ENCODE measurements around the gene ARHGAP28.
"Not testable (repeated sequence)": the region's sequence is repeated elsewhere in the genome, so short reads cannot be mapped to it uniquely, and the experiment has no call there.

Gene ARHGAP28

DNA sequence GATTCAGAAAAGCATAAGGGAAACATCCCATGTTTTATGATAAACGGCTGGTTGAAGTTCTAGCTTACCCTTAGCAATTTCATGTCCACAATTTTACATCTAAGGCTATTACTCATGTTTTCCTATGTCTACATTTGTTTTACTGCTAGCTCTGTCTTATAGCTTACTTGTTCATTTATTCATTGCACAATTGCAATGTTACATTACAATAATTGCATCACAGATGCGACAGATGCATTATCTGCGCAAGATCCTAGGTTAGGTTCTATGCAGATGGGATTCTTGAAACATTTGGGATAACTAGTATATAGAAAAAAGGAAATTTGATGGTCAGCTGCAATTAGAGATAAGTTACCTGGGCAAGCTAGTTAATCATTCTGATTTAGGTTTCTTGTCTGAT is 108.4 kb downstream of the ARHGAP28 start:
- no peaks in the 10 kb centered on the region for H3K36me3 Mint-ChIP-seq
- H3K4me3 Mint-ChIP-seq, result no peak overlapping the region
- H3K27me3 Mint-ChIP-seq, result no peaks in the 10 kb centered on the region
- peaks cover 4% of the 10 kb centered on the region for H3K9me3 Mint-ChIP-seq
- DNase-seq, result no peak
- H3K27ac Mint-ChIP-seq, result no peak overlapping the region
- CTCF ChIA-PET, result no interaction called here
- no peaks in the 10 kb centered on the region for H3K4me1 Mint-ChIP-seq

- Mint-ChIP-seq H3K27me3 (no peaks in the 10 kb centered on the region), H3K27ac (no peak overlapping the region), H3K36me3 (no peaks in the 10 kb centered on the region), H3K4me1 (no peaks in the 10 kb centered on the region), H3K4me3 (no peak overlapping the region), H3K9me3 (peaks cover 3% of the 10 kb centered on the region)
- CTCF ChIA-PET, result no interaction called here
- no peak for DNase-seq
Observed at GRCh38 chr18:6842081-6842480, 112.6 kb downstream of the ARHGAP28 start.

GRCh38 chr18:6843308-6843707 is 113.8 kb downstream of the ARHGAP28 start:
- H3K9me3 Mint-ChIP-seq, result peaks cover 3% of the 10 kb centered on the region

GRCh38 chr18:6845521-6845920 is 116.0 kb downstream of the ARHGAP28 start:
- H3K9me3 Mint-ChIP-seq, H3K27me3 Mint-ChIP-seq, H3K27ac Mint-ChIP-seq, H3K36me3 Mint-ChIP-seq, CTCF ChIA-PET, DNase-seq, H3K4me1 Mint-ChIP-seq, H3K4me3 Mint-ChIP-seq: not testable (repeated sequence)

More at GRCh38 chr18:6843308-6843707, 113.8 kb downstream of the ARHGAP28 start:
- H3K36me3 Mint-ChIP-seq, result no peaks in the 10 kb centered on the region
- no peaks in the 10 kb centered on the region for H3K27me3 Mint-ChIP-seq
- CTCF ChIA-PET, result no interaction called here
- no peak for DNase-seq
- H3K4me1 Mint-ChIP-seq, result no peaks in the 10 kb centered on the region
- no peak overlapping the region for H3K4me3 Mint-ChIP-seq
- H3K27ac Mint-ChIP-seq, result no peak overlapping the region

- CTCF ChIA-PET, result no interaction called here
- H3K9me3 Mint-ChIP-seq, result peaks cover 5% of the 10 kb centered on the region
- H3K27ac Mint-ChIP-seq, result no peak overlapping the region
- H3K4me1 Mint-ChIP-seq, result no peaks in the 10 kb centered on the region
- no peaks in the 10 kb centered on the region for H3K36me3 Mint-ChIP-seq
- no peaks in the 10 kb centered on the region for H3K27me3 Mint-ChIP-seq
- no peak overlapping the region for H3K4me3 Mint-ChIP-seq
- no peak for DNase-seq
Observed at GRCh38 chr18:6850396-6850795, 120.9 kb downstream of the ARHGAP28 start.

DNA sequence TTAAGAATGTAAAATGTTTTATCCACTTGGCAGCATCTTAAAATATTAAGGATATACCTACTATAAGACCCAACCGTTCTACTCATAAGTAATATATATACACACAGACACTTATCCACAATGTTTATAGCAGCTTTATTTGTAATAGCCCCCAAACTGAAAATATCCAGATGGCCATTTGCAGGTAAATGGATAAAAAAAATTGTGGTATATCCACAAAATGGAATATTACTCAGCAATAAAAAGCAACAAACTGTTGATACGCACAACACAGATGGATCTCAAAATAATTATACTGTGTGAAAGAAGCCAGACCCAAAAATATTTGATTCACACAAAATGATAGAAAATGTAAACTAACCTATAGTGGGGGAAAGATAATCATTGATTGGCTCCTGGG is 122.0 kb downstream of the ARHGAP28 start:
- H3K4me3 Mint-ChIP-seq, result no peak overlapping the region
- peaks cover 4% of the 10 kb centered on the region for H3K9me3 Mint-ChIP-seq
- H3K27ac Mint-ChIP-seq, result no peak overlapping the region
- H3K4me1 Mint-ChIP-seq, result no peaks in the 10 kb centered on the region
- CTCF ChIA-PET, result no interaction called here
- H3K27me3 Mint-ChIP-seq, result no peaks in the 10 kb centered on the region
- no peak for DNase-seq
- H3K36me3 Mint-ChIP-seq, result no peaks in the 10 kb centered on the region

- Mint-ChIP-seq H3K36me3 (no peaks in the 10 kb centered on the region), H3K4me1 (no peaks in the 10 kb centered on the region), H3K4me3 (no peak overlapping the region), H3K9me3 (peaks cover 6% of the 10 kb centered on the region), H3K27ac (no peak overlapping the region), H3K27me3 (no peaks in the 10 kb centered on the region)
- CTCF ChIA-PET, result no interaction called here
- no peak for DNase-seq
Observed at GRCh38 chr18:6854811-6855210, 125.3 kb downstream of the ARHGAP28 start.

GRCh38 chr18:6855767-6856166 is 126.3 kb downstream of the ARHGAP28 start:
- H3K36me3 Mint-ChIP-seq, result no peaks in the 10 kb centered on the region
- H3K4me1 Mint-ChIP-seq, result no peaks in the 10 kb centered on the region
- H3K9me3 Mint-ChIP-seq, result peaks cover 6% of the 10 kb centered on the region
- CTCF ChIA-PET, result no interaction called here
- H3K27ac Mint-ChIP-seq, result no peak overlapping the region
- DNase-seq, result no peak
- H3K4me3 Mint-ChIP-seq, result no peak overlapping the region
- H3K27me3 Mint-ChIP-seq, result no peaks in the 10 kb centered on the region

DNA sequence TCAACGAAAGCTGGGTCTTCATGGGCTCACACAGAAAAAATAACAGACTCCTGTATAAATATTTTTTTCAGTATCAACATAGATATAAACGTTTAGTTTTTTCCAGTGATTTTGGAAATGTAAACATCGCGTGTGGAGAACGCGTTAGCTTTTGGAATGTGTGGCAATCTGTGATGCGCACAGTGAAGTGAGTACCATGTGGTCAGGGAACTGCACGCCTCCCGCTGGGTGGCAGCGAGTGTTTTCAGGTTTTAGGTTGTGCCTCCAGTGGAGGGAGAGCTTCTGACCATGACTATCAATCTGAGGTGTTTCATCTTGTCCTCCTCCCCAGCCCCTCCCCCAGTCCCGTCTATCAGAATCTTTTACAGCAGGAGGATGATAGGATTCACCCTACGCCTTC is 127.8 kb downstream of the ARHGAP28 start:
- Mint-ChIP-seq H3K27ac (no peak overlapping the region), H3K27me3 (no peaks in the 10 kb centered on the region), H3K4me1 (no peaks in the 10 kb centered on the region), H3K36me3 (no peaks in the 10 kb centered on the region), H3K9me3 (peaks cover 2% of the 10 kb centered on the region), H3K4me3 (no peak overlapping the region)
- CTCF ChIA-PET, result no interaction called here
- no peak for DNase-seq

- Mint-ChIP-seq H3K36me3 (no peaks in the 10 kb centered on the region), H3K27ac (no peak overlapping the region), H3K4me3 (no peak overlapping the region), H3K4me1 (no peaks in the 10 kb centered on the region), H3K27me3 (no peaks in the 10 kb centered on the region), H3K9me3 (peaks cover 2% of the 10 kb centered on the region)
- CTCF ChIA-PET, result no interaction called here
- no peak for DNase-seq
Observed at GRCh38 chr18:6859676-6860422, 130.3 kb downstream of the ARHGAP28 start.

DNA sequence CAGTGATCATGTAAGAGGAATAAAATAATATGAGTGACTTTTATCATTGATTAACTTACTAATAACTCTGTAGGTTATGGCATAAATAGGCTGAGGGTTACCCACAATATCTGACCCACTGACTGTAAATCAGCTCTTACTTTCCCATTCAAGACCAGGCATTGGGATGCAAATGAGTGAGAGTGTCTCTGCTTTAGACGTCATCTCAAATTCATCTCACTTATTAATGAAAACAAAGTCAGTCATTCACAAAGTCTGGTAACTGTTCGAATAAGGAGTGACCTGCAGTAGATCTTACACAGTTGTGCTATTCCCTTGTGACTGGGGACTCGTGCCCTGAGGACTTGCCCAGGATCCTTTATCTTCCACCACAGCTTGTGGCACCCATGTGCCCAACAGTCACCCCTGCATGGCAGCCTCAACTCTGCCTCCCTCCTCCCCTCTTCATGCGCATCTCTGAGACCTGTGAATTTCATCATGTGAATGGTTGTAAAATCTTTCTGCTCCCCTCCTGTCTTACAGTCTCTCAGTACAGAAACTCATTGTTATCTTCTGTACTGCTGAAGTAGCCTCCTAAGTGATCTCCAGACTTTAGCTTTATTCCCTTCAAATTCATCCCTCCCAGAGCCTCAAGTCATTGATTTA is 131.4 kb downstream of the ARHGAP28 start:
- no peak overlapping the region for H3K27ac Mint-ChIP-seq
- peaks cover 2% of the 10 kb centered on the region for H3K9me3 Mint-ChIP-seq
- no peaks in the 10 kb centered on the region for H3K27me3 Mint-ChIP-seq
- no peak for DNase-seq
- H3K4me3 Mint-ChIP-seq, result no peak overlapping the region
- no peaks in the 10 kb centered on the region for H3K36me3 Mint-ChIP-seq
- CTCF ChIA-PET, result no interaction called here
- no peaks in the 10 kb centered on the region for H3K4me1 Mint-ChIP-seq

DNA sequence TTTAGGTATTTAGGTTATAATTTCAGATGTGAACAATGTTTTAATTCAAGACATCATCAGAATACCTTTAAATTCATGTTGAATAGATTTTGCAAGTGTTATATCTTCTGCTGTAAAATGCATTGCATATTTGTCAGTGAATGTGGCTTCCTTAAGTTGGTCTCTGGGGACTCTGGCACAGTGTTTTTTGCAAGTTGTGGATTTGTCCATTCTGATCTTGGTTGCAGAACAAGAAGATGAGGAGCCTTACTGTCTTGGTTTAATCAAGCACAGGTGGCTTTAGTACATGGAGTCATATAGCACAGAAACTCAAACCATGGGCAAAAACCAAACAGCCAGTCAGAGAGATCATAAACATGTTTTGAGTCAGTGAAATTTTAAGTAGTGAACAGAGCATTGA is 135.7 kb downstream of the ARHGAP28 start:
- no peak overlapping the region for H3K27ac Mint-ChIP-seq
- H3K4me3 Mint-ChIP-seq, result no peak overlapping the region
- no peaks in the 10 kb centered on the region for H3K36me3 Mint-ChIP-seq
- DNase-seq, result no peak
- no peaks in the 10 kb centered on the region for H3K4me1 Mint-ChIP-seq
- no peaks in the 10 kb centered on the region for H3K9me3 Mint-ChIP-seq
- CTCF ChIA-PET, result no interaction called here
- no peaks in the 10 kb centered on the region for H3K27me3 Mint-ChIP-seq

- no peaks in the 10 kb centered on the region for H3K27me3 Mint-ChIP-seq
- H3K4me3 Mint-ChIP-seq, result no peak overlapping the region
- CTCF ChIA-PET, result no interaction called here
- H3K36me3 Mint-ChIP-seq, result no peaks in the 10 kb centered on the region
- DNase-seq, result no peak
- no peaks in the 10 kb centered on the region for H3K4me1 Mint-ChIP-seq
- H3K9me3 Mint-ChIP-seq, result no peaks in the 10 kb centered on the region
- H3K27ac Mint-ChIP-seq, result no peak overlapping the region
Observed at GRCh38 chr18:6866552-6867085, 137.1 kb downstream of the ARHGAP28 start.

DNA sequence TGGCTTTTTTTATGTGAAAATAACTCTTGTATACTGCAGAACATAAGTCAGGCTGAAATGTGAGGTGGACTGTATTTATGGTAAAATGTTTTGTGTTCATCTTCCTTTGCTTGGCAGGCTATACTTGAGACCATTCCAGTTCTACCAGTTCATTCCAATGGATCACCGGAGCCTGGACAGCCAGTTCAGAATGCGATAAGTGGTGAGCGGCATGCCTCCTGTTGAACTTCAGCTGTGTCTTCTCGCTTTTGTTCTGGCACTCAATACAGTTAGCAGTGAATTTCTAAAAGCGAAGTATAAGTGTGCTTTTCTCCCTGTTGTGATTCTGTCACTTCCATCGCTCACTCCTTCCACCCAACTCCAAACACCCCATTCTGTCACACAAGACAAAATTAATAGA is 138.5 kb downstream of the ARHGAP28 start:
- H3K27me3 Mint-ChIP-seq, result no peaks in the 10 kb centered on the region
- H3K4me3 Mint-ChIP-seq, result no peak overlapping the region
- H3K4me1 Mint-ChIP-seq, result no peaks in the 10 kb centered on the region
- CTCF ChIA-PET, result no interaction called here
- no peaks in the 10 kb centered on the region for H3K9me3 Mint-ChIP-seq
- DNase-seq, result no peak
- H3K27ac Mint-ChIP-seq, result no peak overlapping the region
- H3K36me3 Mint-ChIP-seq, result no peaks in the 10 kb centered on the region

DNA sequence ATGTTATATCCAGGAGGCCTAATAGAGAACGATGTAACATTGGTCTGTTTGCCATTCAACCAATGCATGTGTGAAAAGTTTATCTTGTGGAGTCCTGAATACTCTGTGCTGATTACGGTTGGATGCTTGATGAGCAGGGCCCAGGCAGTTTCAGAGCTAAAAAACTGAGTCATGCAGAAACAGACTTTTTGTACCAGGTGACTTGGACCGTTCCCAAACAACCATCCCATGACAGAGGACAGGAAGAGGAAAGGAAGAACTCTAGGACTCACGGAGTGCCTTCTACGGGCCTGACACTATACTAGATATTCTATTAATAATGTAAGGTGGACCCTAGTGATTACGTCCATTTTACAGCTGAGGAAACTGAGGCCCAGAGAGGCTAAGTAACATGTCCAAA is 142.1 kb downstream of the ARHGAP28 start:
- CTCF ChIA-PET, result no interaction called here
- Mint-ChIP-seq H3K27me3 (no peaks in the 10 kb centered on the region), H3K36me3 (no peaks in the 10 kb centered on the region), H3K4me3 (no peak overlapping the region), H3K27ac (no peak overlapping the region), H3K4me1 (no peaks in the 10 kb centered on the region), H3K9me3 (no peaks in the 10 kb centered on the region)
- DNase-seq, result no peak
